MCF 10A (cell line): Measurements from ENCODE around the gene SKAP2. TPM values are rescaled to one million over a fixed set of nuclear protein-coding genes. Genes with fewer than 3 reads are reported as not detected.

Experiments
- BruUV-seq: library from RNA; stranded (reverse); fragments of 400-500 nt; replicated peaks from 2 replicates; lab custom pipeline; 2021; lab: Mats Ljungman, UMichigan
- CTCF ChIA-PET: fragments of 300-600 bp; sonication (Branson Sonifier 250); formaldehyde crosslinking; extraction: SDS; loops from one replicate; lab custom pipeline; 2021; ENCODE audit warnings: antibody characterized with exemption, inconsistent platforms; lab: Yijun Ruan, JAX
- POLR2A ChIA-PET: fragments of 300-600, 350-650 bp; sonication (Branson Sonifier 250); formaldehyde crosslinking; extraction: SDS; loops from one replicate; lab custom pipeline; 2020; ENCODE audit warnings: antibody characterized with exemption, inconsistent platforms; lab: Yijun Ruan, JAX
- DNase-seq: peaks from one replicate; pipeline ENCODE4 v3.0.0-alpha.2; 2018; ENCODE audit not compliant: unreplicated experiment
- H3K27ac Mint-ChIP-seq: one replicate; pipeline ENCODE4 v1.8.0; 2022; ENCODE audit warnings: mild to moderate bottlenecking, low read depth, mixed read lengths; ENCODE audit not compliant: unreplicated experiment
- H3K27me3 Mint-ChIP-seq: one replicate; pipeline ENCODE4 v1.8.0; 2022; ENCODE audit warnings: mixed read lengths; ENCODE audit not compliant: insufficient read depth, unreplicated experiment
- H3K36me3 Mint-ChIP-seq: one replicate; pipeline ENCODE4 v1.8.0; 2022; ENCODE audit warnings: mild to moderate bottlenecking, moderate library complexity, mixed read lengths; ENCODE audit not compliant: insufficient read depth, unreplicated experiment
- H3K4me1 Mint-ChIP-seq: one replicate; pipeline ENCODE4 v1.8.0; 2022; ENCODE audit warnings: mixed read lengths; ENCODE audit not compliant: insufficient read depth, unreplicated experiment
- H3K4me3 Mint-ChIP-seq: one replicate; pipeline ENCODE4 v1.8.0; 2022; ENCODE audit warnings: mild to moderate bottlenecking, moderate library complexity, mixed read lengths; ENCODE audit not compliant: unreplicated experiment
- H3K9me3 Mint-ChIP-seq: one replicate; pipeline ENCODE4 v1.8.0; 2022; ENCODE audit warnings: mixed read lengths; ENCODE audit not compliant: unreplicated experiment
- CTCF ChIP-seq: fragments of 200-600 bp; IDR thresholded peaks from one replicate; pipeline ENCODE4 v1.8.0; 2022; ENCODE audit warnings: antibody characterized with exemption, mild to moderate bottlenecking; ENCODE audit not compliant: unreplicated experiment
- intact Hi-C: fragments of 100-400 bp; cut with micrococcal nuclease; formaldehyde crosslinking; loops from 2 replicates; pipeline ENCODE4 v1.14.1; 2022
- total RNA-seq: library from RNA; stranded (reverse); gene quantifications from 2 replicates; pipeline ENCODE4 v1.2.3, GENCODE V29; 2022

Gene SKAP2
- total RNA-seq, 1 experiment from 2014 or later = 27.5 TPM

GRCh38 chr7:26705567-26705966 is 158.8 kb downstream of the SKAP2 start:
- Mint-ChIP-seq H3K36me3 (no peaks in the 10 kb centered on the region), H3K27ac (peak overlapping the region; percentile 71), H3K9me3 (no peaks in the 10 kb centered on the region), H3K4me1 (peaks cover 16% of the 10 kb centered on the region), H3K4me3 (no peak overlapping the region), H3K27me3 (no peaks in the 10 kb centered on the region)
- intact Hi-C loops = no loop called here
- BruUV-seq = no TSS peak
- peak; percentile 92 for DNase-seq
- POLR2A ChIA-PET = interaction anchor here (0.6 to 3.1 kb wide), 8 partner anchors 8 to 1653 kb away, joined by 3 to 13 read pairs (median 4); no protein-coding TSS in a partner anchor
- CTCF ChIA-PET = interaction anchor here (0.7 to 1.4 kb wide), 3 partner anchors 16 to 29 kb away, joined by 3 to 4 read pairs (median 3); no protein-coding TSS in a partner anchor
- no peak for TF ChIP-seq CTCF

- BruUV-seq = no TSS peak
- POLR2A ChIA-PET = interaction anchor here (0.6 to 1.8 kb wide), 5 partner anchors 9 to 1654 kb away, joined by 3 to 13 read pairs (median 4); no protein-coding TSS in a partner anchor
- H3K36me3 Mint-ChIP-seq = no peaks in the 10 kb centered on the region
These were observed 159.6 kb downstream of the SKAP2 start for GRCh38 chr7:26704786-26705185.

GRCh38 chr7:26704036-26704435 is 160.4 kb downstream of the SKAP2 start:
- Mint-ChIP-seq H3K27me3 (no peaks in the 10 kb centered on the region), H3K27ac (no peak overlapping the region), H3K4me1 (peaks cover 13% of the 10 kb centered on the region), H3K9me3 (no peaks in the 10 kb centered on the region), H3K4me3 (no peak overlapping the region), H3K36me3 (no peaks in the 10 kb centered on the region)
- POLR2A ChIA-PET = interaction anchor here (1.2 kb wide), 1 partner anchor 13 kb away, joined by 3 read pairs; no protein-coding TSS in a partner anchor
- TF ChIP-seq CTCF = no peak
- no TSS peak for BruUV-seq
- intact Hi-C loops = no loop called here
- CTCF ChIA-PET = interaction anchor here (1.4 kb wide), 1 partner anchor 14 kb away, joined by 3 read pairs; no protein-coding TSS in a partner anchor
- no peak for DNase-seq

More at GRCh38 chr7:26704786-26705185, 159.6 kb downstream of the SKAP2 start:
- intact Hi-C loops = no loop called here
- CTCF ChIA-PET = interaction anchor here (0.6 to 1.4 kb wide), 4 partner anchors 15 to 457 kb away, joined by 3 to 4 read pairs (median 3); no protein-coding TSS in a partner anchor
- no peak overlapping the region for H3K4me3 Mint-ChIP-seq
- peak overlapping the region; percentile 71 for H3K27ac Mint-ChIP-seq
- TF ChIP-seq CTCF = no peak
- DNase-seq = peak; percentile 54
- H3K4me1 Mint-ChIP-seq = peaks cover 16% of the 10 kb centered on the region
- no peaks in the 10 kb centered on the region for H3K9me3 Mint-ChIP-seq
- H3K27me3 Mint-ChIP-seq = no peaks in the 10 kb centered on the region

GRCh38 chr7:26700893-26701292 is 163.5 kb downstream of the SKAP2 start:
- no peak for DNase-seq
- BruUV-seq = no TSS peak
- POLR2A ChIA-PET = interaction anchor here (0.5 to 2.0 kb wide), 2 partner anchors 9 to 142 kb away, joined by 4 to 7 read pairs; no protein-coding TSS in a partner anchor
- CTCF ChIA-PET = interaction anchor here (0.6 to 1.6 kb wide), 5 partner anchors 9 to 108 kb away, joined by 3 to 4 read pairs (median 4); no protein-coding TSS in a partner anchor
- Mint-ChIP-seq H3K36me3 (no peaks in the 10 kb centered on the region), H3K27me3 (no peaks in the 10 kb centered on the region), H3K27ac (no peak overlapping the region), H3K4me3 (no peak overlapping the region), H3K4me1 (peaks cover 11% of the 10 kb centered on the region), H3K9me3 (no peaks in the 10 kb centered on the region)
- intact Hi-C loops = no loop called here
- no peak for TF ChIP-seq CTCF
